Keratinocyte (primary cell): ENCODE results near the gene R3HCC1L. TPM values are rescaled to one million over a fixed set of nuclear protein-coding genes. Genes with fewer than 3 reads are reported as not detected.

Experiments used
- DNase-seq: peaks from one replicate; pipeline ENCODE4 v3.0.0-alpha.2; 2011; ENCODE audit warnings: low read depth, missing footprints, low spot score
- FAIRE-seq: peaks from 2 replicates; lab custom pipeline; 2011; peaks lifted over from hg19 to GRCh38; lab: Jason Lieb, UNC
- H2AFZ ChIP-seq: 2 replicates; pipeline ENCODE4 v1.6.0; 2012; ENCODE audit warnings: low read length, control low read depth, inconsistent platforms; ENCODE audit not compliant: control insufficient read depth
- H3K27ac ChIP-seq: 2 replicates; pipeline ENCODE4 v1.5.1; 2011; ENCODE audit warnings: low read length; ENCODE audit not compliant: control insufficient read depth, insufficient read depth
- H3K27me3 ChIP-seq: 3 replicates; pipeline ENCODE4 v1.6.0; 2011; ENCODE audit warnings: low read length; ENCODE audit not compliant: control insufficient read depth, insufficient read depth; ENCODE audit errors: extremely low read depth
- H3K36me3 ChIP-seq, 2 experiments: 2 replicates in 1 of 2; 3 replicates in 1 of 2; pipeline ENCODE4 v1.5.1; 2011; ENCODE audit warnings: low read length in 2 of 2, mild to moderate bottlenecking in 1 of 2; ENCODE audit not compliant: control insufficient read depth in 2 of 2, insufficient read depth in 2 of 2; ENCODE audit errors: extremely low read depth in 1 of 2
- H3K4me1 ChIP-seq: 3 replicates; pipeline ENCODE4 v1.5.1; 2011; ENCODE audit warnings: low read length; ENCODE audit not compliant: control insufficient read depth, insufficient read depth; ENCODE audit errors: extremely low read depth
- H3K4me2 ChIP-seq: 3 replicates; pipeline ENCODE4 v1.6.0; 2011; ENCODE audit warnings: low read depth, low read length; ENCODE audit not compliant: control insufficient read depth, insufficient read depth; ENCODE audit errors: extremely low read depth
- H3K4me3 ChIP-seq, 3 experiments: fragments of 200-600 bp in 1 of 3; sonication (generic) in 1 of 3; 2 replicates in 2 of 3; 3 replicates in 1 of 3; pipeline ENCODE4 v1.5.1; 2011 to 2016; ENCODE audit warnings: low read length in 3 of 3, mild to moderate bottlenecking in 3 of 3, control low read depth in 2 of 3, inconsistent platforms in 1 of 3, low read depth in 1 of 3, mixed read lengths in 1 of 3, mixed run types in 1 of 3, moderate library complexity in 1 of 3; ENCODE audit not compliant: control insufficient read depth in 2 of 3, insufficient read depth in 2 of 3; ENCODE audit errors: extremely low read depth in 1 of 3
- H3K79me2 ChIP-seq: 2 replicates; pipeline ENCODE4 v1.6.0; 2012; ENCODE audit warnings: low read length; ENCODE audit not compliant: control insufficient read depth, insufficient read depth
- H3K9ac ChIP-seq: 3 replicates; pipeline ENCODE4 v1.6.0; 2011; ENCODE audit warnings: low read length; ENCODE audit not compliant: control insufficient read depth, insufficient read depth; ENCODE audit errors: extremely low read depth
- H3K9me1 ChIP-seq: 3 replicates; pipeline ENCODE4 v1.6.0; 2011; ENCODE audit warnings: low read length; ENCODE audit not compliant: control insufficient read depth, insufficient read depth; ENCODE audit errors: extremely low read depth
- H3K9me3 ChIP-seq: 2 replicates; pipeline ENCODE4 v1.5.1; 2012; ENCODE audit warnings: low read depth, low read length; ENCODE audit not compliant: control insufficient read depth
- H4K20me1 ChIP-seq: 3 replicates; pipeline ENCODE4 v1.6.0; 2011; ENCODE audit warnings: low read length; ENCODE audit not compliant: control insufficient read depth, insufficient read depth; ENCODE audit errors: extremely low read depth
- CTCF ChIP-seq, 3 experiments: IDR thresholded peaks in 1 of 3; conservative IDR thresholded peaks in 1 of 3; optimal IDR thresholded peaks in 1 of 3; 2 replicates in 2 of 3; 3 replicates in 1 of 3; pipeline versions ENCODE3 to v1.5.1; 2011; ENCODE audit warnings: low read length in 3 of 3, mild to moderate bottlenecking in 3 of 3, moderate library complexity in 2 of 3, control low read depth in 1 of 3, inconsistent platforms in 1 of 3; ENCODE audit not compliant: insufficient read depth in 2 of 3; ENCODE audit errors: extremely low read depth in 1 of 3
- EZH2 ChIP-seq: IDR thresholded peaks from one replicate; pipeline ENCODE4 v1.6.1; 2012; ENCODE audit warnings: inconsistent platforms, mild to moderate bottlenecking, low read length, moderate library complexity
- dilution Hi-C: fragments of 300-500 bp; cut with MboI; formaldehyde crosslinking; loops from one replicate; pipeline ENCODE4 v1.7.0; 2020; ENCODE audit warnings: low sequenced_read_pairs; ENCODE audit not compliant: extremely low pct_ligation_motif_present
- polyA plus RNA-seq, 5 experiments: library from polyadenylated mRNA; depleted of rRNA in 3 of 5; stranded (reverse) in 3 of 5; stranded (forward) in 1 of 5; unstranded in 1 of 5; fragments of >200 nt; gene quantifications; 1 replicate in 1 of 5; 2 replicates in 3 of 5; 3 replicates in 1 of 5; pipeline versions ENCODE4 v1.2.1 to v1.2.3, GENCODE V29; 2011 to 2012; ENCODE audit warnings: missing spikeins in 2 of 5, low read depth in 1 of 5, low replicate concordance in 1 of 5

Gene R3HCC1L
- polyA plus RNA-seq, 1 donor (not counting 4 experiments of a cell fraction or from before 2014, with no cell fraction given), result 11.7 TPM

- Histone ChIP-seq H3K9me1 (no peaks in the 10 kb centered on the region), H3K36me3 (peaks cover 9 to 28% of the 10 kb centered on the region in 2 experiments), H4K20me1 (no peaks in the 10 kb centered on the region), H3K4me2 (no peak overlapping the region), H3K4me3 (no peak overlapping the region), H3K9me3 (no peaks in the 10 kb centered on the region), H2AFZ (no peak overlapping the region), H3K79me2 (no peaks in the 10 kb centered on the region), H3K9ac (no peak overlapping the region), H3K4me1 (no peaks in the 10 kb centered on the region), H3K27me3 (no peaks in the 10 kb centered on the region), H3K27ac (no peak overlapping the region)
- no peak for DNase-seq
- TF ChIP-seq EZH2, result no peak
- TF ChIP-seq CTCF (optimal IDR thresholded peaks at IDR 0.05 in 1 of 3, IDR thresholded peaks at IDR 0.05 in 1 of 3, conservative IDR thresholded peaks at IDR 0.05 in 1 of 3; ENCODE audit: extremely low read depth in 1 of 3, insufficient read depth in 2 of 3, low read length in 3 of 3), result no peak
- FAIRE-seq, result no peak
- dilution Hi-C loops, result no loop called here
Measured at GRCh38 chr10:98244141-98244540, 109.7 kb downstream of the R3HCC1L start.

GRCh38 chr10:98244586-98244985 is 110.1 kb downstream of the R3HCC1L start:
- Histone ChIP-seq H3K9me1 (no peaks in the 10 kb centered on the region), H3K9me3 (no peaks in the 10 kb centered on the region), H3K27ac (no peak overlapping the region), H3K27me3 (no peaks in the 10 kb centered on the region), H3K36me3 (peaks cover 9 to 28% of the 10 kb centered on the region in 2 experiments), H3K4me1 (no peaks in the 10 kb centered on the region), H3K4me3 (no peak overlapping the region), H3K9ac (no peak overlapping the region), H2AFZ (no peak overlapping the region), H3K4me2 (no peak overlapping the region), H4K20me1 (no peaks in the 10 kb centered on the region), H3K79me2 (no peaks in the 10 kb centered on the region)
- FAIRE-seq (no peak), DNase-seq (no peak)
- dilution Hi-C loops, result no loop called here
- TF ChIP-seq CTCF (optimal IDR thresholded peaks at IDR 0.05 in 1 of 3, IDR thresholded peaks at IDR 0.05 in 1 of 3, conservative IDR thresholded peaks at IDR 0.05 in 1 of 3; ENCODE audit: extremely low read depth in 1 of 3, insufficient read depth in 2 of 3, low read length in 3 of 3) (no peak), EZH2 (no peak)
